WTC11 (cell line): ENCODE results near the gene DBH.

Experiments
- ELF4 ChIP-seq: sonication (generic); formaldehyde crosslinking; IDR thresholded peaks from 2 replicates; pipeline ENCODE4 v1.8.1; 2022; ENCODE audit warnings: low read depth, mild to moderate bottlenecking, moderate library complexity, missing genetic modification reagents
- JUN ChIP-seq: sonication (generic); formaldehyde crosslinking; IDR thresholded peaks from 2 replicates; pipeline ENCODE4 v1.8.0; 2023; ENCODE audit warnings: mild to moderate bottlenecking, missing genetic modification reagents
- TF ChIP-seq, protein P1 (sequence below): sonication (generic); formaldehyde crosslinking; IDR thresholded peaks from 2 replicates; pipeline ENCODE4 v1.8.0; 2022; ENCODE audit warnings: mild to moderate bottlenecking, missing genetic modification reagents
- TF ChIP-seq, protein P2 (sequence below): fragments of 250-450 bp; sonication (Bioruptor Pico); IDR thresholded peaks from 2 replicates; pipeline ENCODE4 v1.9.0; 2021; ENCODE audit warnings: moderate library complexity, mild to moderate bottlenecking, inconsistent platforms, borderline replicate concordance
- TF ChIP-seq, protein P3 (sequence below): sonication (generic); formaldehyde crosslinking; IDR thresholded peaks from 2 replicates; pipeline ENCODE4 v1.8.1; 2023; ENCODE audit warnings: mild to moderate bottlenecking, moderate library complexity, missing genetic modification reagents
- TF ChIP-seq, protein P4 (sequence below): sonication (generic); formaldehyde crosslinking; IDR thresholded peaks from 2 replicates; pipeline ENCODE4 v1.8.1; 2022; ENCODE audit warnings: low read depth, mild to moderate bottlenecking, moderate library complexity, missing genetic modification reagents, borderline replicate concordance

DNA sequence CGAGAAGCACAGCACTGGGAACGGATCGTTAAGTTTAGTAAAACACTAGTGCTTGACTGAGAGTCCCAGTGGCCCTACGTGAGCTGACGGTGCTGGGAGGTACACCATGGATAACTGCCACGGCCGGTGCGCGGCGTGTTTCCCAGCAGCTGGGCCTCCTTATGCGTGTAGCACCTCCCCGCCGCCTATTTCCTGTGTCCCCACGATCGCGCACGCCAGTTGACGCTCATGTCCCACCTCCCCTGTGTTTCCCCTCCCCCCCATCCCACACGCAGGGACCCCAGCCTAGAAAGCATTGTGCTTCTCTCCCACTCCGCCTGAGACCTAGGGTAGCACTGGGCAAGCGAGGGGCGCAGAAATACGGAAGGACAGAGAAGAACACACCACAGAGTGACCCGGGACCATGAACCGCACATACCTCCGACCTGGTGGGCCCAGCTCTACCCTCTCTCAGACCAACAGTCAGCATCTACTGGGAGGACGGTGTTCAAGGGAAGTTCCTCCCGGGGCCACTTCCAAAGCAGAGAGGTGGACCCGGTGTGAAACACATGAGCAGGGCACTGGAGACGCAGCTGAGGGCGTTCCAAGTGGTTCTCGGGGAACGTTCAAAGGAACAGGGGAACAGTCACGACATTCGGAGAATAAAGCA lies 45.6 kb downstream of the DBH start:
- TF ChIP-seq ELF4 (CRISPR knock-in tag) = no peak
- no peak for TF ChIP-seq JUN (CRISPR knock-in tag)
- TF ChIP-seq, protein P1, sequence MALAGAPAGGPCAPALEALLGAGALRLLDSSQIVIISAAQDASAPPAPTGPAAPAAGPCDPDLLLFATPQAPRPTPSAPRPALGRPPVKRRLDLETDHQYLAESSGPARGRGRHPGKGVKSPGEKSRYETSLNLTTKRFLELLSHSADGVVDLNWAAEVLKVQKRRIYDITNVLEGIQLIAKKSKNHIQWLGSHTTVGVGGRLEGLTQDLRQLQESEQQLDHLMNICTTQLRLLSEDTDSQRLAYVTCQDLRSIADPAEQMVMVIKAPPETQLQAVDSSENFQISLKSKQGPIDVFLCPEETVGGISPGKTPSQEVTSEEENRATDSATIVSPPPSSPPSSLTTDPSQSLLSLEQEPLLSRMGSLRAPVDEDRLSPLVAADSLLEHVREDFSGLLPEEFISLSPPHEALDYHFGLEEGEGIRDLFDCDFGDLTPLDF (CRISPR knock-in tag) = no peak
- TF ChIP-seq, protein P2, sequence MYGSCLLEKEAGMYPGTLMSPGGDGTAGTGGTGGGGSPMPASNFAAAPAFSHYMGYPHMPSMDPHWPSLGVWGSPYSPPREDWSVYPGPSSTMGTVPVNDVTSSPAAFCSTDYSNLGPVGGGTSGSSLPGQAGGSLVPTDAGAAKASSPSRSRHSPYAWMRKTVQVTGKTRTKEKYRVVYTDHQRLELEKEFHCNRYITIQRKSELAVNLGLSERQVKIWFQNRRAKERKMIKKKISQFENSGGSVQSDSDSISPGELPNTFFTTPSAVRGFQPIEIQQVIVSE (CRISPR knock-in tag) = no peak
- TF ChIP-seq, protein P3, sequence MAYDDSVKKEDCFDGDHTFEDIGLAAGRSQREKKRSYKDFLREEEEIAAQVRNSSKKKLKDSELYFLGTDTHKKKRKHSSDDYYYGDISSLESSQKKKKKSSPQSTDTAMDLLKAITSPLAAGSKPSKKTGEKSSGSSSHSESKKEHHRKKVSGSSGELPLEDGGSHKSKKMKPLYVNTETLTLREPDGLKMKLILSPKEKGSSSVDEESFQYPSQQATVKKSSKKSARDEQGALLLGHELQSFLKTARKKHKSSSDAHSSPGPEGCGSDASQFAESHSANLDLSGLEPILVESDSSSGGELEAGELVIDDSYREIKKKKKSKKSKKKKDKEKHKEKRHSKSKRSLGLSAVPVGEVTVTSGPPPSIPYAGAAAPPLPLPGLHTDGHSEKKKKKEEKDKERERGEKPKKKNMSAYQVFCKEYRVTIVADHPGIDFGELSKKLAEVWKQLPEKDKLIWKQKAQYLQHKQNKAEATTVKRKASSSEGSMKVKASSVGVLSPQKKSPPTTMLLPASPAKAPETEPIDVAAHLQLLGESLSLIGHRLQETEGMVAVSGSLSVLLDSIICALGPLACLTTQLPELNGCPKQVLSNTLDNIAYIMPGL = no peak
- TF ChIP-seq, protein P4, sequence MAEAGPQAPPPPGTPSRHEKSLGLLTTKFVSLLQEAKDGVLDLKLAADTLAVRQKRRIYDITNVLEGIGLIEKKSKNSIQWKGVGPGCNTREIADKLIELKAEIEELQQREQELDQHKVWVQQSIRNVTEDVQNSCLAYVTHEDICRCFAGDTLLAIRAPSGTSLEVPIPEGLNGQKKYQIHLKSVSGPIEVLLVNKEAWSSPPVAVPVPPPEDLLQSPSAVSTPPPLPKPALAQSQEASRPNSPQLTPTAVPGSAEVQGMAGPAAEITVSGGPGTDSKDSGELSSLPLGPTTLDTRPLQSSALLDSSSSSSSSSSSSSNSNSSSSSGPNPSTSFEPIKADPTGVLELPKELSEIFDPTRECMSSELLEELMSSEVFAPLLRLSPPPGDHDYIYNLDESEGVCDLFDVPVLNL = no peak
